SU-DHL-6 (cell line): Measurements from ENCODE around the gene GAGE2A.

Experiments
- CTCF ChIP-seq: fragments of 200-600 bp; sonication (generic); IDR thresholded peaks from one replicate; pipeline ENCODE4 v1.5.1; 2017; ENCODE audit warnings: antibody characterized with exemption, mild to moderate bottlenecking, low read length, moderate library complexity; ENCODE audit not compliant: insufficient read depth, poor library complexity, severe bottlenecking
- EZH2phosphoT487 ChIP-seq: fragments of 200-600 bp; sonication (generic), shearing (Covaris generic); conservative IDR thresholded peaks from 2 replicates; pipeline ENCODE4 v1.6.1; 2018; ENCODE audit warnings: mild to moderate bottlenecking, antibody characterized with exemption, low read length, moderate library complexity, mixed read lengths

GRCh38 chrX:49618574-49618973 lies 29.3 kb downstream of the GAGE2A start:
- TF ChIP-seq CTCF (no peak), EZH2phosphoT487 (no peak)
